GM23338 (cell line): ENCODE data around the gene ST8SIA4. TPM values are rescaled to one million over a fixed set of nuclear protein-coding genes. Genes with fewer than 3 reads are reported as not detected.

Experiments
- ATAC-seq: fragments of 200-7000 bp; cut with Tn5 transposase; 3 replicates; pipeline ENCODE4 v1.9.1; 2020
- DNase-seq: peaks from one replicate; pipeline ENCODE4 v3.0.0-alpha.2; 2015; ENCODE audit warnings: low spot score
- H2AFZ ChIP-seq: fragments of 200-600 bp; sonication (generic); 2 replicates; pipeline ENCODE4 v1.8.0; 2016; ENCODE audit warnings: antibody characterized with exemption, mild to moderate bottlenecking, moderate library complexity
- H3F3A ChIP-seq: fragments of 200-600 bp; sonication (generic); replicated peaks from 2 replicates; pipeline ENCODE4 v1.8.0; 2017; ENCODE audit warnings: antibody characterized with exemption, mixed run types, low read depth
- H3K27ac ChIP-seq: fragments of 200-600 bp; sonication (generic); 2 replicates; pipeline ENCODE4 v1.6.1; 2016; ENCODE audit warnings: low read depth
- H3K27me3 ChIP-seq: fragments of 200-600 bp; sonication (generic); 2 replicates; pipeline ENCODE4 v1.8.0; 2016; ENCODE audit warnings: mild to moderate bottlenecking, mixed run types, moderate library complexity; ENCODE audit not compliant: insufficient read depth
- H3K36me3 ChIP-seq: fragments of 200-600 bp; sonication (generic); 2 replicates; pipeline ENCODE4 v1.8.0; 2016; ENCODE audit warnings: mild to moderate bottlenecking; ENCODE audit not compliant: insufficient read depth
- H3K4me1 ChIP-seq: fragments of 200-600 bp; sonication (generic); 2 replicates; pipeline ENCODE4 v1.8.0; 2016; ENCODE audit warnings: mild to moderate bottlenecking, moderate library complexity; ENCODE audit not compliant: insufficient read depth
- H3K4me2 ChIP-seq: fragments of 200-600 bp; sonication (generic); 2 replicates; pipeline ENCODE4 v1.7.1; 2017; ENCODE audit warnings: mixed run types
- H3K4me3 ChIP-seq: fragments of 200-600 bp; sonication (generic); 2 replicates; pipeline ENCODE4 v1.6.1; 2016; ENCODE audit warnings: mixed run types
- H3K79me2 ChIP-seq: fragments of 200-600 bp; sonication (generic); replicated peaks from 2 replicates; pipeline ENCODE4 v1.8.0; 2017; ENCODE audit warnings: mild to moderate bottlenecking; ENCODE audit not compliant: insufficient read depth
- H3K9me2 ChIP-seq: fragments of 200-600 bp; sonication (generic); 2 replicates; pipeline ENCODE4 v1.8.0; 2017; ENCODE audit not compliant: insufficient read depth
- H4K20me1 ChIP-seq: fragments of 200-600 bp; sonication (generic); replicated peaks from 2 replicates; pipeline ENCODE4 v1.8.0; 2017; ENCODE audit warnings: mild to moderate bottlenecking; ENCODE audit not compliant: insufficient read depth
- H3K27ac Mint-ChIP-seq: 2 replicates; pipeline ENCODE4 v1.8.0; 2020; ENCODE audit warnings: inconsistent platforms, mild to moderate bottlenecking, moderate library complexity, mixed read lengths
- H3K27me3 Mint-ChIP-seq: 3 replicates; pipeline ENCODE4 v1.8.0; 2022; ENCODE audit warnings: low read depth, mild to moderate bottlenecking, moderate library complexity, mixed read lengths, inconsistent platforms; ENCODE audit not compliant: insufficient read depth, poor library complexity
- H3K36me3 Mint-ChIP-seq: 3 replicates; pipeline ENCODE4 v1.8.0; 2021; ENCODE audit warnings: low read depth, mild to moderate bottlenecking, inconsistent platforms, moderate library complexity, mixed read lengths
- H3K4me1 Mint-ChIP-seq: 3 replicates; pipeline ENCODE4 v1.8.0; 2020; ENCODE audit warnings: mild to moderate bottlenecking, inconsistent platforms, mixed read lengths
- H3K4me3 Mint-ChIP-seq: 3 replicates; pipeline ENCODE4 v1.8.0; 2021; ENCODE audit warnings: moderate library complexity, mild to moderate bottlenecking, inconsistent platforms, mixed read lengths
- H3K9me3 Mint-ChIP-seq: 3 replicates; pipeline ENCODE4 v1.8.0; 2020; ENCODE audit warnings: moderate library complexity, mild to moderate bottlenecking, inconsistent platforms, mixed read lengths
- CREB1 ChIP-seq: fragments of 250-450 bp; sonication (Bioruptor Pico); IDR thresholded peaks from 2 replicates; pipeline ENCODE4 v1.5.0; 2020; ENCODE audit warnings: low read depth, mild to moderate bottlenecking, moderate library complexity
- EZH2 ChIP-seq: fragments of 200-600 bp; sonication (generic); IDR thresholded peaks from one replicate; pipeline ENCODE4 v1.8.0; 2017; ENCODE audit warnings: antibody characterized with exemption, mild to moderate bottlenecking, low read depth; ENCODE audit not compliant: unreplicated experiment
- EZH2phosphoT487 ChIP-seq: fragments of 200-600 bp; sonication (generic); IDR thresholded peaks from one replicate; pipeline ENCODE4 v1.8.1; 2018; ENCODE audit warnings: antibody characterized with exemption; ENCODE audit not compliant: unreplicated experiment
- JUNB ChIP-seq: IDR thresholded peaks from one replicate; pipeline ENCODE4 v1.6.1; 2016; ENCODE audit warnings: antibody characterized with exemption; ENCODE audit not compliant: unreplicated experiment
- NANOG ChIP-seq: IDR thresholded peaks from 2 replicates; pipeline ENCODE4 v1.6.1; 2016; ENCODE audit warnings: antibody characterized with exemption, borderline replicate concordance
- POLR2AphosphoS5 ChIP-seq: IDR thresholded peaks from 2 replicates; pipeline ENCODE4 v1.6.1; 2016; ENCODE audit warnings: antibody characterized with exemption, low read depth
- STAT1 ChIP-seq: IDR thresholded peaks from one replicate; pipeline ENCODE4 v1.6.1; 2016; ENCODE audit warnings: antibody characterized with exemption; ENCODE audit not compliant: unreplicated experiment
- ZNF114 ChIP-seq: fragments of 250-450 bp; sonication (Bioruptor Pico); IDR thresholded peaks from 2 replicates; pipeline ENCODE4 v1.5.0; 2020; ENCODE audit warnings: mild to moderate bottlenecking, moderate library complexity
- ZNF331 ChIP-seq: fragments of 250-450 bp; sonication (Bioruptor Pico); IDR thresholded peaks from 2 replicates; pipeline ENCODE4 v1.5.0; 2020; ENCODE audit warnings: low read depth, mild to moderate bottlenecking, moderate library complexity
- polyA plus RNA-seq: library from polyadenylated mRNA; unstranded; fragments of >200 nt; fragmentation: Nextera tagmentation; extraction: Ambion mirVana; gene quantifications from 2 replicates; pipeline ENCODE4 v1.2.1, GENCODE V29; 2016
- total RNA-seq: library from RNA; depleted of rRNA; stranded (reverse); fragments of >200 nt; shearing (Covaris generic); gene quantifications from 2 replicates; pipeline ENCODE4 v1.2.3, GENCODE V29; 2014
- TF ChIP-seq, protein P1 (sequence below), 2 experiments: fragments of 200-600 bp in 1 of 2; sonication (generic) in 1 of 2; conservative IDR thresholded peaks; 2 replicates each; pipeline versions ENCODE4 v1.5.1 to v1.6.1; 2016 to 2017; ENCODE audit warnings: antibody characterized with exemption in 2 of 2, low read depth in 2 of 2, mild to moderate bottlenecking in 2 of 2, moderate library complexity in 1 of 2
- TF ChIP-seq, protein P2 (sequence below): IDR thresholded peaks from 2 replicates; pipeline ENCODE4 v1.6.1; 2016; ENCODE audit warnings: antibody characterized with exemption
- TF ChIP-seq, protein P3 (sequence below): fragments of 250-450 bp; sonication (Bioruptor Pico); IDR thresholded peaks from 2 replicates; pipeline ENCODE4 v1.5.0; 2020; ENCODE audit warnings: mild to moderate bottlenecking, moderate library complexity
- TF ChIP-seq, protein P4 (sequence below): IDR thresholded peaks from one replicate; pipeline ENCODE4 v1.6.1; 2018; ENCODE audit warnings: antibody characterized with exemption; ENCODE audit not compliant: unreplicated experiment

ST8SIA4 gene
- total and polyA plus RNA-seq, 2 experiments from 2014 or later = 0.11 to 0.28 TPM

DNA sequence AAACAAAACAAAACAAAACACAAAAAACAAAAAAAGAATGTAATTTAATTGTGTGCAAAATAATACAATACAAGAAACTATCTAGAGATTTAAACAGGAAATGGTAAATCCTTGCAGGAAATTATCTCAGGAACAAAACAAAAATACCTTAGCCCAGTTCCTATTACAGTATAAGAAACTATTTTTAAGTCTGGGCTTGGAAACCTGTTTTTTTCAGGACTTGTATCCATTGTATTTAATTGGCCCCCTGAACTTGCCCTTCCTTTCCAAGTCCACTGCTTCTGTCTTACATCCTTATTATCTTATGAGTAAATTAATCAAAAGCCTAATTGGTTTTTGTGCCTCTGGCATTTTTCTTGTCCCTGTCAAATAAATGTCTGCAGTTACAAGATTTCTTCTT, 48.5 kb downstream of the ST8SIA4 start:
- TF ChIP-seq EZH2 (no peak), POLR2AphosphoS5 (no peak), STAT1 (no peak), NANOG (no peak), ZNF331 (CRISPR knock-in tag) (no peak), ZNF114 (no peak), CREB1 (CRISPR knock-in tag) (no peak), EZH2phosphoT487 (no peak), JUNB (no peak)
- TF ChIP-seq, protein P1, sequence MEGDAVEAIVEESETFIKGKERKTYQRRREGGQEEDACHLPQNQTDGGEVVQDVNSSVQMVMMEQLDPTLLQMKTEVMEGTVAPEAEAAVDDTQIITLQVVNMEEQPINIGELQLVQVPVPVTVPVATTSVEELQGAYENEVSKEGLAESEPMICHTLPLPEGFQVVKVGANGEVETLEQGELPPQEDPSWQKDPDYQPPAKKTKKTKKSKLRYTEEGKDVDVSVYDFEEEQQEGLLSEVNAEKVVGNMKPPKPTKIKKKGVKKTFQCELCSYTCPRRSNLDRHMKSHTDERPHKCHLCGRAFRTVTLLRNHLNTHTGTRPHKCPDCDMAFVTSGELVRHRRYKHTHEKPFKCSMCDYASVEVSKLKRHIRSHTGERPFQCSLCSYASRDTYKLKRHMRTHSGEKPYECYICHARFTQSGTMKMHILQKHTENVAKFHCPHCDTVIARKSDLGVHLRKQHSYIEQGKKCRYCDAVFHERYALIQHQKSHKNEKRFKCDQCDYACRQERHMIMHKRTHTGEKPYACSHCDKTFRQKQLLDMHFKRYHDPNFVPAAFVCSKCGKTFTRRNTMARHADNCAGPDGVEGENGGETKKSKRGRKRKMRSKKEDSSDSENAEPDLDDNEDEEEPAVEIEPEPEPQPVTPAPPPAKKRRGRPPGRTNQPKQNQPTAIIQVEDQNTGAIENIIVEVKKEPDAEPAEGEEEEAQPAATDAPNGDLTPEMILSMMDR (conservative IDR thresholded peaks at IDR 0.05; ENCODE audit: low read depth in 2 of 2) = no peak
- TF ChIP-seq, protein P2, sequence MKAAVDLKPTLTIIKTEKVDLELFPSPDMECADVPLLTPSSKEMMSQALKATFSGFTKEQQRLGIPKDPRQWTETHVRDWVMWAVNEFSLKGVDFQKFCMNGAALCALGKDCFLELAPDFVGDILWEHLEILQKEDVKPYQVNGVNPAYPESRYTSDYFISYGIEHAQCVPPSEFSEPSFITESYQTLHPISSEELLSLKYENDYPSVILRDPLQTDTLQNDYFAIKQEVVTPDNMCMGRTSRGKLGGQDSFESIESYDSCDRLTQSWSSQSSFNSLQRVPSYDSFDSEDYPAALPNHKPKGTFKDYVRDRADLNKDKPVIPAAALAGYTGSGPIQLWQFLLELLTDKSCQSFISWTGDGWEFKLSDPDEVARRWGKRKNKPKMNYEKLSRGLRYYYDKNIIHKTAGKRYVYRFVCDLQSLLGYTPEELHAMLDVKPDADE = no peak
- TF ChIP-seq, protein P3, sequence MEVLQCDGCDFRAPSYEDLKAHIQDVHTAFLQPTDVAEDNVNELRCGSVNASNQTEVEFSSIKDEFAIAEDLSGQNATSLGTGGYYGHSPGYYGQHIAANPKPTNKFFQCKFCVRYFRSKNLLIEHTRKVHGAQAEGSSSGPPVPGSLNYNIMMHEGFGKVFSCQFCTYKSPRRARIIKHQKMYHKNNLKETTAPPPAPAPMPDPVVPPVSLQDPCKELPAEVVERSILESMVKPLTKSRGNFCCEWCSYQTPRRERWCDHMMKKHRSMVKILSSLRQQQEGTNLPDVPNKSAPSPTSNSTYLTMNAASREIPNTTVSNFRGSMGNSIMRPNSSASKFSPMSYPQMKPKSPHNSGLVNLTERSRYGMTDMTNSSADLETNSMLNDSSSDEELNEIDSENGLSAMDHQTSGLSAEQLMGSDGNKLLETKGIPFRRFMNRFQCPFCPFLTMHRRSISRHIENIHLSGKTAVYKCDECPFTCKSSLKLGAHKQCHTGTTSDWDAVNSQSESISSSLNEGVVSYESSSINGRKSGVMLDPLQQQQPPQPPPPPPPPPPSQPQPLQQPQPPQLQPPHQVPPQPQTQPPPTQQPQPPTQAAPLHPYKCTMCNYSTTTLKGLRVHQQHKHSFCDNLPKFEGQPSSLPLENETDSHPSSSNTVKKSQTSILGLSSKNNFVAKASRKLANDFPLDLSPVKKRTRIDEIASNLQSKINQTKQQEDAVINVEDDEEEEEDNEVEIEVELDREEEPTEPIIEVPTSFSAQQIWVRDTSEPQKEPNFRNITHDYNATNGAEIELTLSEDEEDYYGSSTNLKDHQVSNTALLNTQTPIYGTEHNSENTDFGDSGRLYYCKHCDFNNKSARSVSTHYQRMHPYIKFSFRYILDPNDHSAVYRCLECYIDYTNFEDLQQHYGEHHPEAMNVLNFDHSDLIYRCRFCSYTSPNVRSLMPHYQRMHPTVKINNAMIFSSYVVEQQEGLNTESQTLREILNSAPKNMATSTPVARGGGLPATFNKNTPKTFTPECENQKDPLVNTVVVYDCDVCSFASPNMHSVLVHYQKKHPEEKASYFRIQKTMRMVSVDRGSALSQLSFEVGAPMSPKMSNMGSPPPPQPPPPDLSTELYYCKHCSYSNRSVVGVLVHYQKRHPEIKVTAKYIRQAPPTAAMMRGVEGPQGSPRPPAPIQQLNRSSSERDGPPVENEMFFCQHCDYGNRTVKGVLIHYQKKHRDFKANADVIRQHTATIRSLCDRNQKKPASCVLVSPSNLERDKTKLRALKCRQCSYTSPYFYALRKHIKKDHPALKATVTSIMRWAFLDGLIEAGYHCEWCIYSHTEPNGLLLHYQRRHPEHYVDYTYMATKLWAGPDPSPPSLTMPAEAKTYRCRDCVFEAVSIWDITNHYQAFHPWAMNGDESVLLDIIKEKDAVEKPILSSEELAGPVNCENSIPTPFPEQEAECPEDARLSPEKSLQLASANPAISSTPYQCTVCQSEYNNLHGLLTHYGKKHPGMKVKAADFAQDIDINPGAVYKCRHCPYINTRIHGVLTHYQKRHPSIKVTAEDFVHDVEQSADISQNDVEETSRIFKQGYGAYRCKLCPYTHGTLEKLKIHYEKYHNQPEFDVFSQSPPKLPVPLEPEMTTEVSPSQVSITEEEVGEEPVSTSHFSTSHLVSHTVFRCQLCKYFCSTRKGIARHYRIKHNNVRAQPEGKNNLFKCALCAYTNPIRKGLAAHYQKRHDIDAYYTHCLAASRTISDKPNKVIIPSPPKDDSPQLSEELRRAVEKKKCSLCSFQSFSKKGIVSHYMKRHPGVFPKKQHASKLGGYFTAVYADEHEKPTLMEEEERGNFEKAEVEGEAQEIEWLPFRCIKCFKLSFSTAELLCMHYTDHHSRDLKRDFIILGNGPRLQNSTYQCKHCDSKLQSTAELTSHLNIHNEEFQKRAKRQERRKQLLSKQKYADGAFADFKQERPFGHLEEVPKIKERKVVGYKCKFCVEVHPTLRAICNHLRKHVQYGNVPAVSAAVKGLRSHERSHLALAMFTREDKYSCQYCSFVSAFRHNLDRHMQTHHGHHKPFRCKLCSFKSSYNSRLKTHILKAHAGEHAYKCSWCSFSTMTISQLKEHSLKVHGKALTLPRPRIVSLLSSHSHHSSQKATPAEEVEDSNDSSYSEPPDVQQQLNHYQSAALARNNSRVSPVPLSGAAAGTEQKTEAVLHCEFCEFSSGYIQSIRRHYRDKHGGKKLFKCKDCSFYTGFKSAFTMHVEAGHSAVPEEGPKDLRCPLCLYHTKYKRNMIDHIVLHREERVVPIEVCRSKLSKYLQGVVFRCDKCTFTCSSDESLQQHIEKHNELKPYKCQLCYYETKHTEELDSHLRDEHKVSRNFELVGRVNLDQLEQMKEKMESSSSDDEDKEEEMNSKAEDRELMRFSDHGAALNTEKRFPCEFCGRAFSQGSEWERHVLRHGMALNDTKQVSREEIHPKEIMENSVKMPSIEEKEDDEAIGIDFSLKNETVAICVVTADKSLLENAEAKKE (CRISPR knock-in tag) = no peak
- TF ChIP-seq, protein P4, sequence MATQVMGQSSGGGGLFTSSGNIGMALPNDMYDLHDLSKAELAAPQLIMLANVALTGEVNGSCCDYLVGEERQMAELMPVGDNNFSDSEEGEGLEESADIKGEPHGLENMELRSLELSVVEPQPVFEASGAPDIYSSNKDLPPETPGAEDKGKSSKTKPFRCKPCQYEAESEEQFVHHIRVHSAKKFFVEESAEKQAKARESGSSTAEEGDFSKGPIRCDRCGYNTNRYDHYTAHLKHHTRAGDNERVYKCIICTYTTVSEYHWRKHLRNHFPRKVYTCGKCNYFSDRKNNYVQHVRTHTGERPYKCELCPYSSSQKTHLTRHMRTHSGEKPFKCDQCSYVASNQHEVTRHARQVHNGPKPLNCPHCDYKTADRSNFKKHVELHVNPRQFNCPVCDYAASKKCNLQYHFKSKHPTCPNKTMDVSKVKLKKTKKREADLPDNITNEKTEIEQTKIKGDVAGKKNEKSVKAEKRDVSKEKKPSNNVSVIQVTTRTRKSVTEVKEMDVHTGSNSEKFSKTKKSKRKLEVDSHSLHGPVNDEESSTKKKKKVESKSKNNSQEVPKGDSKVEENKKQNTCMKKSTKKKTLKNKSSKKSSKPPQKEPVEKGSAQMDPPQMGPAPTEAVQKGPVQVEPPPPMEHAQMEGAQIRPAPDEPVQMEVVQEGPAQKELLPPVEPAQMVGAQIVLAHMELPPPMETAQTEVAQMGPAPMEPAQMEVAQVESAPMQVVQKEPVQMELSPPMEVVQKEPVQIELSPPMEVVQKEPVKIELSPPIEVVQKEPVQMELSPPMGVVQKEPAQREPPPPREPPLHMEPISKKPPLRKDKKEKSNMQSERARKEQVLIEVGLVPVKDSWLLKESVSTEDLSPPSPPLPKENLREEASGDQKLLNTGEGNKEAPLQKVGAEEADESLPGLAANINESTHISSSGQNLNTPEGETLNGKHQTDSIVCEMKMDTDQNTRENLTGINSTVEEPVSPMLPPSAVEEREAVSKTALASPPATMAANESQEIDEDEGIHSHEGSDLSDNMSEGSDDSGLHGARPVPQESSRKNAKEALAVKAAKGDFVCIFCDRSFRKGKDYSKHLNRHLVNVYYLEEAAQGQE = no peak
- Mint-ChIP-seq H3K4me3 (no peak overlapping the region), H3K36me3 (no peaks in the 10 kb centered on the region), H3K27ac (no peak overlapping the region), H3K4me1 (no peaks in the 10 kb centered on the region), H3K27me3 (peaks cover 3% of the 10 kb centered on the region), H3K9me3 (no peaks in the 10 kb centered on the region)
- H3K79me2 ChIP-seq = no peaks in the 10 kb centered on the region
- DNase-seq (no peak), ATAC-seq (no peak)
- no peaks in the 10 kb centered on the region for H4K20me1 ChIP-seq
- no peaks in the 10 kb centered on the region for H3K27me3 ChIP-seq
- no peak overlapping the region for H2AFZ ChIP-seq
- H3K4me1 ChIP-seq = no peaks in the 10 kb centered on the region
- no peaks in the 10 kb centered on the region for H3K36me3 ChIP-seq
- no peak overlapping the region for H3K27ac ChIP-seq
- no peak overlapping the region for H3K4me2 ChIP-seq
- H3K9me2 ChIP-seq = no peaks in the 10 kb centered on the region
- no peaks in the 10 kb centered on the region for H3F3A ChIP-seq
- H3K4me3 ChIP-seq = no peak overlapping the region
